HFFc6 (cell line): Measurements from ENCODE around the gene DISC1. TPM values are rescaled to one million over a fixed set of nuclear protein-coding genes. Genes with fewer than 3 reads are reported as not detected.
"Not testable (repeated sequence)": the region's sequence is repeated elsewhere in the genome, so short reads cannot be mapped to it uniquely, and the experiment has no call there.

Source experiments
- DNase-seq: peaks from one replicate; pipeline ENCODE4 v3.0.0-alpha.2; 2018
- H3K27ac Mint-ChIP-seq: 2 replicates; pipeline ENCODE4 v1.8.0; 2020; ENCODE audit warnings: mild to moderate bottlenecking, mixed read lengths
- H3K27me3 Mint-ChIP-seq: 2 replicates; pipeline ENCODE4 v1.8.0; 2021; ENCODE audit warnings: mild to moderate bottlenecking, moderate library complexity, mixed read lengths; ENCODE audit not compliant: insufficient read depth
- H3K36me3 Mint-ChIP-seq: 2 replicates; pipeline ENCODE4 v1.8.0; 2021; ENCODE audit warnings: low read depth, mixed read lengths
- H3K4me1 Mint-ChIP-seq: 2 replicates; pipeline ENCODE4 v1.8.0; 2020; ENCODE audit warnings: low read depth, mixed read lengths
- H3K4me3 Mint-ChIP-seq: 2 replicates; pipeline ENCODE4 v1.8.0; 2020; ENCODE audit warnings: mild to moderate bottlenecking, moderate library complexity, mixed read lengths
- H3K9me3 Mint-ChIP-seq: 2 replicates; pipeline ENCODE4 v1.8.0; 2020; ENCODE audit warnings: mild to moderate bottlenecking, mixed read lengths
- total RNA-seq, 6 experiments: library from RNA; stranded (reverse); fragmentation: NEBNext Ultra II Directional; extraction: Animal tissue kit (Norgen Biotek cat#: 25700); gene quantifications; 2 replicates in 1 of 6; 3 replicates in 5 of 6; pipeline ENCODE4 v1.2.3, GENCODE V29; 2021
- TF ChIP-seq, protein P1 (sequence below): fragments of 200-600 bp; sonication (generic); IDR thresholded peaks from 2 replicates; pipeline ENCODE4 v1.5.0; 2021; ENCODE audit warnings: antibody characterized with exemption, mild to moderate bottlenecking

Gene DISC1
- total RNA-seq, 6 experiments from 2014 or later, result 1.3 to 4.3 (median 1.9) TPM

DNA sequence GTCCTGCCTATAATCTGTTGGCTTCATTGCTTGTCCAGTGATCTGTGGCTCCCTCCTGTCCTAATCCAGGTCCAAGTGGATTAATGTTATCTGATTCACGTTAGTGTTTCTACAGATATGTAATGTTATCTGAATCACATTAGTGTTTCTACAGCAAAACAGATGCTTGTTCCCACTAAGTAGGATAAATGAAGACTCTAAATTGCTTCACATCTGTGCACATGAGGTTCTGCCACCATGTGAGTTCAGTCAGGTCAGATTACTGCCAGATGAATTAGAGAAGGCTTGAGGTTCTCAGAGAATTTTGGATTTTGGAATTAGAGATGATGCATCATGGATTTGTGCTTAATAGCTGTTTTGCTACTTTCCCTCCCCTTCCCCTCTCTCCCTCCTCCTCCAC, 13.2 kb downstream of the DISC1 start:
- TF ChIP-seq, protein P1, sequence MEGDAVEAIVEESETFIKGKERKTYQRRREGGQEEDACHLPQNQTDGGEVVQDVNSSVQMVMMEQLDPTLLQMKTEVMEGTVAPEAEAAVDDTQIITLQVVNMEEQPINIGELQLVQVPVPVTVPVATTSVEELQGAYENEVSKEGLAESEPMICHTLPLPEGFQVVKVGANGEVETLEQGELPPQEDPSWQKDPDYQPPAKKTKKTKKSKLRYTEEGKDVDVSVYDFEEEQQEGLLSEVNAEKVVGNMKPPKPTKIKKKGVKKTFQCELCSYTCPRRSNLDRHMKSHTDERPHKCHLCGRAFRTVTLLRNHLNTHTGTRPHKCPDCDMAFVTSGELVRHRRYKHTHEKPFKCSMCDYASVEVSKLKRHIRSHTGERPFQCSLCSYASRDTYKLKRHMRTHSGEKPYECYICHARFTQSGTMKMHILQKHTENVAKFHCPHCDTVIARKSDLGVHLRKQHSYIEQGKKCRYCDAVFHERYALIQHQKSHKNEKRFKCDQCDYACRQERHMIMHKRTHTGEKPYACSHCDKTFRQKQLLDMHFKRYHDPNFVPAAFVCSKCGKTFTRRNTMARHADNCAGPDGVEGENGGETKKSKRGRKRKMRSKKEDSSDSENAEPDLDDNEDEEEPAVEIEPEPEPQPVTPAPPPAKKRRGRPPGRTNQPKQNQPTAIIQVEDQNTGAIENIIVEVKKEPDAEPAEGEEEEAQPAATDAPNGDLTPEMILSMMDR, result no peak
- Mint-ChIP-seq H3K9me3 (no peaks in the 10 kb centered on the region), H3K27me3 (no peaks in the 10 kb centered on the region), H3K36me3 (peaks cover 8% of the 10 kb centered on the region), H3K27ac (no peak overlapping the region), H3K4me1 (peaks cover 47% of the 10 kb centered on the region), H3K4me3 (no peak overlapping the region)
- DNase-seq, result no peak

DNA sequence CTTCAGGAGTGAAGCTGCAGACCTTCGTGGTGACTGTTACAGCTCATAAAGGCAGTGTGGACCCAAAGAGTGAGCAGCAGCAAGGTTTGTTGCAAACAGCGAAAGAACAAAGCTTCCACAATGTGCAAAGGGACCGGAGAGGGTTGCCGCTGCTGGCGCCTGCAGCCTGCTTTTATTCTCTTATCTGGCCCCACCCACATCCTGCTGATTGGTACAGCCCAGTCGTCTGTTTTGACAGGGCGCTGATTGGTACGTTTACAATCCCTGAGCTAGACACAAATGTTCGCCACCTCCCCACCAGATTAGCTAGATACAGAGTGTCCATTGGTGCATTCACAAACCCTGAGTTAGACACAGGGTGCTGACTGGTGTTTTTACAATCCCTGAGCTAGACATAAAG, 14.9 kb downstream of the DISC1 start:
- not testable (repeated sequence) for H3K4me3 Mint-ChIP-seq, H3K27ac Mint-ChIP-seq, H3K27me3 Mint-ChIP-seq, H3K36me3 Mint-ChIP-seq, DNase-seq, H3K9me3 Mint-ChIP-seq
- peaks cover 31% of the 10 kb centered on the region for H3K4me1 Mint-ChIP-seq

DNA sequence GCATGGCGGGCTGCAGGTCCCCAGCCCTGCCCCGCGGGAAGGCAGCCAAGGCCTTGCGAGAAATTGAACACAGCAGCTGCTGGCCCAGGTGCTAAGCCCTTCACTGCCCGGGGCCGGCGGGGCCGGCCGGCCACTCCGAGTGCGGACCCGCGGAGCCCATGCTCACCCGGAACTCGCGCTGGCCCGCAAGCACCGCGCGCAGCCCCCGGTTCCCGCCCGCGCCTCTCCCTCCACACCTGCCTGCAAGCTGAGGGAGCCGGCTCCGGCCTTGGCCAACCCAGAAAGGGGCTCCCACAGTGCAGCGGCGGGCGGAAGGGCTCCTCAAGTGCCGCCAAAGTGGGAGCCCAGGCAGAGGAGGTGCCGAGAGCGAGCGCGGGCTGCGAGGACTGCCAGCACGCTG, 15.5 kb downstream of the DISC1 start:
- not testable (repeated sequence) for DNase-seq, H3K9me3 Mint-ChIP-seq, H3K4me3 Mint-ChIP-seq, H3K27ac Mint-ChIP-seq, H3K27me3 Mint-ChIP-seq
- H3K4me1 Mint-ChIP-seq, result peaks cover 24% of the 10 kb centered on the region
- peaks cover 13% of the 10 kb centered on the region for H3K36me3 Mint-ChIP-seq

- peaks cover 5% of the 10 kb centered on the region for H3K9me3 Mint-ChIP-seq
- TF ChIP-seq, protein P1, result no peak
- no peak overlapping the region for H3K27ac Mint-ChIP-seq
- peaks cover 24% of the 10 kb centered on the region for H3K4me1 Mint-ChIP-seq
- H3K27me3 Mint-ChIP-seq, result no peaks in the 10 kb centered on the region
- no peak for DNase-seq
- H3K4me3 Mint-ChIP-seq, result no peak overlapping the region
- peaks cover 10% of the 10 kb centered on the region for H3K36me3 Mint-ChIP-seq
Observed at GRCh38 chr1:231642618-231643017, 16.0 kb downstream of the DISC1 start.

- Mint-ChIP-seq H3K36me3 (peaks cover 5% of the 10 kb centered on the region; the same call in 1 of the 2 replicates), H3K4me3 (no peak overlapping the region)
Observed at GRCh38 chr1:231643071-231643934, 16.7 kb downstream of the DISC1 start.

DNA sequence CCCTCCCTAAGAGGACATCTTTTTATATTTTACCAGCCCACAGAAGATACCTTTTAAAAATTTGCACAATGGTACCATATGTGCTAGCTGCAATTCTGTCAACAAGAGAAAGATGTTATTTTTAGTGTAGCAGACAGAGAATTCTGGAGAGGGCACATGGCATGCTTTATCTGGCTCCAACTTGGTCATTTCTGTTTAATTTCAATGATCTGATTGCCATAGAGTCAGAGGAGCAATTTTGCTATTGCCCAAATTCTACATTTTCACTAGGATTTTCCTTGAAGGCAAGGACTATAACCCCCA, 17.3 kb downstream of the DISC1 start:
- H3K27ac Mint-ChIP-seq, result no peak overlapping the region
- H3K9me3 Mint-ChIP-seq, result peaks cover 7% of the 10 kb centered on the region
- TF ChIP-seq, protein P1, result no peak

More at GRCh38 chr1:231643071-231643934, 16.7 kb downstream of the DISC1 start:
- Mint-ChIP-seq H3K9me3 (peaks cover 7% of the 10 kb centered on the region), H3K4me1 (peaks cover 17% of the 10 kb centered on the region), H3K27me3 (no peaks in the 10 kb centered on the region), H3K27ac (no peak overlapping the region)
- no peak for DNase-seq
- TF ChIP-seq, protein P1, result no peak

GRCh38 chr1:231645634-231646033, 19.0 kb downstream of the DISC1 start:
- not testable (repeated sequence) for DNase-seq, H3K36me3 Mint-ChIP-seq, H3K27me3 Mint-ChIP-seq, H3K4me3 Mint-ChIP-seq, H3K4me1 Mint-ChIP-seq, H3K27ac Mint-ChIP-seq
- H3K9me3 Mint-ChIP-seq, result peaks cover 10% of the 10 kb centered on the region

More for the DNA sequence above, 17.3 kb downstream of the DISC1 start:
- Mint-ChIP-seq H3K4me3 (no peak overlapping the region), H3K4me1 (peaks cover 11% of the 10 kb centered on the region), H3K27me3 (no peaks in the 10 kb centered on the region), H3K36me3 (peaks cover 5% of the 10 kb centered on the region)
- no peak for DNase-seq

- not testable (repeated sequence) for DNase-seq, H3K4me1 Mint-ChIP-seq, H3K36me3 Mint-ChIP-seq, H3K4me3 Mint-ChIP-seq, H3K27me3 Mint-ChIP-seq, H3K27ac Mint-ChIP-seq
- H3K9me3 Mint-ChIP-seq, result peaks cover 10% of the 10 kb centered on the region
Observed at GRCh38 chr1:231646165-231646564, 19.6 kb downstream of the DISC1 start.

DNA sequence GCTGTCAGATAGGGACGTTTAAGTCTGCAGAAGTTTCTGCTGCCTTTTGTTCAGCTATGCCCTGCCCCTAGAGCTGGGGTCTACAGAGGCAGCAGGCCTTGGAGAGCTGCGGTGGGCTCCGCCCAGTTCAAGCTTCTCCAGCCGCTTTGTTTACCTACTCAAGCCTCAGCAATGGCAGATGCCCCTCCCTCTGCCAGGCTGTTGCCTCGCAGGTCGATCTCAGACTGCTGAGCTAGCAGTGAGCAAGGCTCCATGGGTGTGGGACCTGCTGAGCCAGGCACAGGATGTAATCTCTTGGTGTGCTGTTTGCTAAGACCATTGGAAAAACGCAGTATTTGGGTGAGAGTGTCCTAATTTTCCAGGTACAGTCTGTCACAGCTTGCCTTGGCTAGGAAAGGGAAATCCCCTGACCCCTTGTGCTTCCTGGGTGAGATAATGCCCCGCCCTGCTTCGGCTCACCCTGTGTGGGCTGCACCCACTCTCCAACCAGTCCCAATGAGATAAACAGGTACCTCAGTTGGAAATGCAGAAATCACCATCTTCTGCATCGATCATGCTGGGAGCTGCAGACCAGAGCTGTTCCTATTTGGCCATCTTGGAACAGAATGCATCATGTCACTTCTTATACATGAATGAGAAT, 25.2 kb downstream of the DISC1 start:
- H3K36me3 Mint-ChIP-seq, DNase-seq, H3K27ac Mint-ChIP-seq, H3K27me3 Mint-ChIP-seq, H3K4me3 Mint-ChIP-seq: not testable (repeated sequence)
- peaks cover 18% of the 10 kb centered on the region for H3K4me1 Mint-ChIP-seq
- peaks cover 10% of the 10 kb centered on the region for H3K9me3 Mint-ChIP-seq
